Smooth muscle cell (in vitro differentiated cells): ENCODE measurements around the gene ZNF804A. TPM values are rescaled to one million over a fixed set of nuclear protein-coding genes. Genes with fewer than 3 reads are reported as not detected.
A peak's percentile ranks its signal among the peaks of the same experiment; 100 is the strongest.

Source experiments
- DNase-seq: peaks from one replicate; lab custom pipeline; 2025; ENCODE audit not compliant: unreplicated experiment; lab: John Stamatoyannopoulos, UW
- H2AFZ ChIP-seq: fragments of 200-600 bp; sonication (generic); 2 replicates; pipeline ENCODE4 v1.6.0; 2016; ENCODE audit warnings: antibody characterized with exemption, low read depth, mild to moderate bottlenecking
- H3F3A ChIP-seq: fragments of 200-600 bp; sonication (generic); 2 replicates; pipeline ENCODE4 v1.6.0; 2017; ENCODE audit warnings: antibody characterized with exemption, low read depth
- H3K27ac ChIP-seq: fragments of 200-600 bp; sonication (generic); 2 replicates; pipeline ENCODE4 v1.5.1; 2016; ENCODE audit warnings: low read depth, mild to moderate bottlenecking
- H3K27me3 ChIP-seq: fragments of 200-600 bp; sonication (generic); 2 replicates; pipeline ENCODE4 v1.6.1; 2016; ENCODE audit warnings: low read depth, mild to moderate bottlenecking
- H3K36me3 ChIP-seq: fragments of 200-600 bp; sonication (generic); 2 replicates; pipeline ENCODE4 v1.5.1; 2016; ENCODE audit warnings: low read depth
- H3K4me1 ChIP-seq: fragments of 200-600 bp; sonication (generic); 2 replicates; pipeline ENCODE4 v1.5.1; 2016; ENCODE audit warnings: low read depth
- H3K4me2 ChIP-seq: fragments of 200-600 bp; sonication (generic); 2 replicates; pipeline ENCODE4 v1.6.0; 2016; ENCODE audit warnings: mild to moderate bottlenecking
- H3K4me3 ChIP-seq: fragments of 200-600 bp; sonication (generic); 2 replicates; pipeline ENCODE4 v1.5.1; 2016; ENCODE audit warnings: mild to moderate bottlenecking
- H3K79me2 ChIP-seq: fragments of 200-600 bp; sonication (generic); 2 replicates; pipeline ENCODE4 v1.6.0; 2016; ENCODE audit warnings: low read depth, mild to moderate bottlenecking
- H3K9ac ChIP-seq: fragments of 200-600 bp; sonication (generic); 2 replicates; pipeline ENCODE4 v1.6.0; 2016; ENCODE audit warnings: low read depth
- H3K9me3 ChIP-seq: fragments of 200-600 bp; sonication (generic); replicated peaks from 2 replicates; pipeline ENCODE4 v1.5.1; 2016; ENCODE audit warnings: low read depth
- H4K20me1 ChIP-seq: fragments of 200-600 bp; sonication (generic); 2 replicates; pipeline ENCODE4 v1.6.0; 2016; ENCODE audit warnings: low read depth
- WGBS: methylation state at CpG from one replicate; pipeline ENCODE4 v1.1.7; 2016; ENCODE audit warnings: low lambda C conversion rate; 5-methylcytosine and 5-hydroxymethylcytosine counted together
- polyA plus RNA-seq: library from polyadenylated mRNA; unstranded; fragments of >200 nt; fragmentation: Nextera tagmentation; extraction: Ambion mirVana; gene quantifications from 2 replicates; pipeline ENCODE4 v1.2.1, GENCODE V29; 2016
- total RNA-seq: library from RNA; depleted of rRNA; stranded (reverse); fragments of >200 nt; gene quantifications from 2 replicates; pipeline ENCODE4 v1.2.3, GENCODE V29; 2014
- TF ChIP-seq, protein P1 (sequence below): fragments of 200-600 bp; sonication (generic); IDR thresholded peaks from 2 replicates; pipeline ENCODE4 v1.5.1; 2017; ENCODE audit warnings: borderline replicate concordance, mild to moderate bottlenecking, antibody characterized with exemption; ENCODE audit not compliant: insufficient read depth, poor library complexity, severe bottlenecking

ZNF804A gene
- total and polyA plus RNA-seq, 2 experiments from 2014 or later = 1.0 to 1.3 TPM

DNA sequence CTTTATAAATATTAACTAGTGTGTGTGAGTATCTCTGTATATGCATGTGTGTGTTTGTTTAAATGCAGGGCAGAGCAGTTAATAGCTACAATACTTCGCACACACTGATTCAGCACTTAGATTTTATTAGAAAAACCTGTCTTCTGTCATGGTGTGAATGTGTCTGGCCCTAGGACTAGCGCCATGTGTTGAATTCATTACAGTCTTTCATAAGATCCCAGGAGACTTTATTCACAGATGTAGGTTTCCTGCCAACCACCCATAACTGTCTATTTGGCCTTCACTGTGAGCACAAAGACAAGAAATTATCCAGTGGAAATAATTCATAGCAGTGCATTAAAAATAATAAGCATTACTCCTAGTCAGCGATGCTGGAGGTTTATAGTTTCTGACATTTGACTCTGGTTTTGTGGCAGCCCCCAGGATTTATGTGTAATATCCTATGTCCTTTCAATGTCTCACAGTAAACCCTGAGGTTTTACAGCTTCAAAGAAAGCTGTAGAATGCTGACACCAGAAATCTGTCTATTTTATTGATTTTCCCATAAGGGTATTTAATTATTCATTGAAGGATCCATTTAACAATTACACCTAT, 93.9 kb downstream of the ZNF804A start:
- Histone ChIP-seq H3K9me3 (no peaks in the 10 kb centered on the region), H3K4me1 (no peaks in the 10 kb centered on the region), H3K36me3 (no peaks in the 10 kb centered on the region), H3K27me3 (no peaks in the 10 kb centered on the region), H3K4me3 (no peak overlapping the region), H2AFZ (peak overlapping the region; percentile 27), H3K27ac (no peak overlapping the region), H3K9ac (no peak overlapping the region), H3K4me2 (no peak overlapping the region), H3K79me2 (no peaks in the 10 kb centered on the region), H3F3A (no peaks in the 10 kb centered on the region), H4K20me1 (no peaks in the 10 kb centered on the region)
- TF ChIP-seq, protein P1, sequence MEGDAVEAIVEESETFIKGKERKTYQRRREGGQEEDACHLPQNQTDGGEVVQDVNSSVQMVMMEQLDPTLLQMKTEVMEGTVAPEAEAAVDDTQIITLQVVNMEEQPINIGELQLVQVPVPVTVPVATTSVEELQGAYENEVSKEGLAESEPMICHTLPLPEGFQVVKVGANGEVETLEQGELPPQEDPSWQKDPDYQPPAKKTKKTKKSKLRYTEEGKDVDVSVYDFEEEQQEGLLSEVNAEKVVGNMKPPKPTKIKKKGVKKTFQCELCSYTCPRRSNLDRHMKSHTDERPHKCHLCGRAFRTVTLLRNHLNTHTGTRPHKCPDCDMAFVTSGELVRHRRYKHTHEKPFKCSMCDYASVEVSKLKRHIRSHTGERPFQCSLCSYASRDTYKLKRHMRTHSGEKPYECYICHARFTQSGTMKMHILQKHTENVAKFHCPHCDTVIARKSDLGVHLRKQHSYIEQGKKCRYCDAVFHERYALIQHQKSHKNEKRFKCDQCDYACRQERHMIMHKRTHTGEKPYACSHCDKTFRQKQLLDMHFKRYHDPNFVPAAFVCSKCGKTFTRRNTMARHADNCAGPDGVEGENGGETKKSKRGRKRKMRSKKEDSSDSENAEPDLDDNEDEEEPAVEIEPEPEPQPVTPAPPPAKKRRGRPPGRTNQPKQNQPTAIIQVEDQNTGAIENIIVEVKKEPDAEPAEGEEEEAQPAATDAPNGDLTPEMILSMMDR = no peak
- no peak for DNase-seq
- WGBS = 58% methylated on average over 3 of the region's 3 CpGs

DNA sequence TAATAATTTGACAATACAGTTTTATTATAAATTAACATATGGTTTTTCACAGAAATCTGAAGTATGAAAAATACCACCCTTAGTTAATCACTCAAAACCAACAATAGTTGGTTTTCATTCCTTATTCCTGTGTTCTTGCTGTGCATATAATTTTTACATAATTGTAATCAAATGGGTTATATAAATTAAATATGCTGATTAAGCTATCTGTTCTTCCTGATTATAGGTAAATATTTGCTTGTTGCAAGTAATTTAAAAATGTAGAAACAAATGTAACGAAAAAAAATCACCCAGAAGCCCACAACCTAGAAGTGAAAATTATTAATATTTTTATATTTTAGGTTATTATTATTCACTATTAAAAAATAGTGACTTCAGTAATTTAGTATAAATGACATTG, 98.3 kb downstream of the ZNF804A start:
- Histone ChIP-seq H3K4me1 (no peaks in the 10 kb centered on the region), H3K4me3 (no peak overlapping the region), H3K4me2 (no peak overlapping the region), H3K9ac (no peak overlapping the region), H3F3A (no peaks in the 10 kb centered on the region), H3K9me3 (no peaks in the 10 kb centered on the region), H3K36me3 (no peaks in the 10 kb centered on the region), H3K27me3 (no peaks in the 10 kb centered on the region), H3K79me2 (no peaks in the 10 kb centered on the region), H4K20me1 (no peaks in the 10 kb centered on the region), H2AFZ (no peak overlapping the region), H3K27ac (no peak overlapping the region)
- 93% methylated on average over 1 of the region's 1 CpG for WGBS
- no peak for DNase-seq
- TF ChIP-seq, protein P1 = no peak

DNA sequence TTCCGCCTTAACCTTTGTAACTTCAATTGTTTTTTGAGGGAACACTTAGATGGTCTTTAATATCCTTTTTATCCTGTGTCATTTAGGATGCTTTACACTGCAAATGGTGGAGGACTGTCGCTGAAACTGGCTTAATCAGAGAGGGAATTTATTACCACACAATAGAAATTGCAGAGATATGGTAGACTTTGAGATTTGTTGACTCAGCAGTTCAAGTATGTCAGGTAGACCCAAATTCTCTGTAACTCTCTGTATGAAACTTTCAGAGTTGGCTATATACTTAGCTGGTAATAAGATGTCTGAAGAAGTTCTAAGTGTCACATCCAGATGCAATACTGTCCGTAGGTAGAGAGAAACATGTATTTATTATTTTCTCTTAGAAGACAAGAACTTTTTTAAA, 100.1 kb downstream of the ZNF804A start:
- no peaks in the 10 kb centered on the region for H4K20me1 ChIP-seq
- TF ChIP-seq, protein P1 = no peak

GRCh38 chr2:184721881-184722280, 123.6 kb downstream of the ZNF804A start:
- TF ChIP-seq, protein P1 = no peak
- Histone ChIP-seq H3K27ac (no peak overlapping the region), H3K79me2 (no peaks in the 10 kb centered on the region), H4K20me1 (no peaks in the 10 kb centered on the region), H3K36me3 (no peaks in the 10 kb centered on the region), H3K4me2 (no peak overlapping the region), H3K4me1 (no peaks in the 10 kb centered on the region), H3K9me3 (no peaks in the 10 kb centered on the region), H3K4me3 (no peak overlapping the region), H3K9ac (no peak overlapping the region), H3K27me3 (no peaks in the 10 kb centered on the region), H2AFZ (no peak overlapping the region), H3F3A (no peaks in the 10 kb centered on the region)
- DNase-seq = no peak
- 93% methylated on average over 6 of the region's 6 CpGs for WGBS

More for the DNA sequence above, 100.1 kb downstream of the ZNF804A start:
- no peak overlapping the region for H3K4me2 ChIP-seq
- H3K36me3 ChIP-seq = no peaks in the 10 kb centered on the region
- no peaks in the 10 kb centered on the region for H3F3A ChIP-seq
- no peaks in the 10 kb centered on the region for H3K79me2 ChIP-seq
- H3K9me3 ChIP-seq = no peaks in the 10 kb centered on the region
- no peaks in the 10 kb centered on the region for H3K27me3 ChIP-seq
- H3K27ac ChIP-seq = no peak overlapping the region
- 97% methylated on average over 3 of the region's 3 CpGs for WGBS
- no peak overlapping the region for H3K4me3 ChIP-seq
- no peak overlapping the region for H2AFZ ChIP-seq
- no peaks in the 10 kb centered on the region for H3K4me1 ChIP-seq
- no peak overlapping the region for H3K9ac ChIP-seq
- DNase-seq = no peak
